OCI-LY3 (cell line): ENCODE measurements around the gene SLC10A4.

Source experiments
- CTCF ChIP-seq: fragments of 200-600, 300-600 bp; sonication (generic); IDR thresholded peaks from 2 replicates; pipeline ENCODE4 v1.5.1; 2014; ENCODE audit warnings: antibody characterized with exemption, low read length, low read depth
- EZH2phosphoT487 ChIP-seq: fragments of 200-600 bp; shearing (Covaris generic); IDR thresholded peaks from 2 replicates; pipeline ENCODE4 v1.6.1; 2018; ENCODE audit warnings: antibody characterized with exemption, mixed run types, low read depth

- TF ChIP-seq CTCF, result no peak
- TF ChIP-seq EZH2phosphoT487, result no peak
Measured at GRCh38 chr4:48436318-48436717, 46.8 kb upstream of the SLC10A4 start.
